Gastroesophageal sphincter (tissue), 4 donors: Measurements from ENCODE around the gene VDR. TPM values are rescaled to one million over a fixed set of nuclear protein-coding genes. Genes with fewer than 3 reads are reported as not detected.

ENCODE experiments used
- ATAC-seq: fragments of 150-250 bp; one replicate; pipeline ENCODE4 v1.9.1; 2016; ENCODE audit warnings: mild to moderate bottlenecking, moderate library complexity
- H3K27ac ChIP-seq, 4 donors: fragments of 200-600 bp; sonication (generic) in 3 of 4; 1 replicate in 3 of 4; 2 replicates in 1 of 4; pipeline ENCODE4 v1.5.1; 2016 to 2019
- H3K27me3 ChIP-seq: fragments of 200-600 bp; sonication (generic); one replicate; pipeline ENCODE4 v1.5.1; 2019
- H3K36me3 ChIP-seq, 2 donors: fragments of 200-600 bp; sonication (generic); one replicate each; pipeline ENCODE4 v1.5.1; 2019; ENCODE audit warnings: control low read depth in 1 of 2
- H3K4me1 ChIP-seq, 3 donors: fragments of 200-600 bp; sonication (generic); 1 replicate in 2 of 3; 2 replicates in 1 of 3; pipeline ENCODE4 v1.5.1; 2016 to 2019; ENCODE audit warnings: control low read depth in 2 of 3
- H3K4me3 ChIP-seq, 2 donors: fragments of 200-600 bp; sonication (generic); one replicate each; pipeline ENCODE4 v1.5.1; 2019; ENCODE audit warnings: mild to moderate bottlenecking in 1 of 2, moderate library complexity in 1 of 2
- H3K9me3 ChIP-seq, 3 donors: fragments of 200-600 bp; sonication (generic); one replicate each; pipeline ENCODE4 v1.5.1; 2017 to 2019; ENCODE audit warnings: control low read depth in 2 of 3
- EP300 ChIP-seq: sonication (generic); formaldehyde crosslinking; IDR thresholded peaks from one replicate; pipeline ENCODE4 v1.6.1; 2017; ENCODE audit warnings: antibody characterized with exemption, mild to moderate bottlenecking
- POLR2A ChIP-seq, 2 donors: fragments of 450-650 bp; IDR thresholded peaks; one replicate each; pipeline ENCODE4 v1.6.1; 2017; ENCODE audit warnings: antibody characterized with exemption in 2 of 2, mild to moderate bottlenecking in 2 of 2, moderate library complexity in 1 of 2
- POLR2AphosphoS5 ChIP-seq: sonication (generic); formaldehyde crosslinking; IDR thresholded peaks from one replicate; pipeline ENCODE4 v1.6.1; 2017; ENCODE audit warnings: antibody characterized with exemption
- WGBS, 2 donors: methylation state at CpG; one replicate each; pipeline ENCODE4 v1.1.5; 2018; ENCODE audit warnings: low coverage in 1 of 2; 5-methylcytosine and 5-hydroxymethylcytosine counted together
- total RNA-seq, 4 donors: library from RNA; depleted of rRNA; stranded (reverse); fragments of >200 nt; gene quantifications; one replicate each; pipeline ENCODE4 v1.1.0, GENCODE V29; 2016
- TF ChIP-seq, protein P1 (sequence below), 4 experiments: fragments of 200-600 bp in 2 of 4; fragments of 450-650 bp in 2 of 4; sonication (generic) in 1 of 4; IDR thresholded peaks; one replicate each; pipeline ENCODE4 v1.5.1; 2017 to 2019; ENCODE audit warnings: antibody characterized with exemption in 4 of 4, mild to moderate bottlenecking in 2 of 4, moderate library complexity in 2 of 4

Gene VDR
- total RNA-seq, 4 donors from 2014 or later: 1.2 to 5.5 (median 1.6) TPM

DNA sequence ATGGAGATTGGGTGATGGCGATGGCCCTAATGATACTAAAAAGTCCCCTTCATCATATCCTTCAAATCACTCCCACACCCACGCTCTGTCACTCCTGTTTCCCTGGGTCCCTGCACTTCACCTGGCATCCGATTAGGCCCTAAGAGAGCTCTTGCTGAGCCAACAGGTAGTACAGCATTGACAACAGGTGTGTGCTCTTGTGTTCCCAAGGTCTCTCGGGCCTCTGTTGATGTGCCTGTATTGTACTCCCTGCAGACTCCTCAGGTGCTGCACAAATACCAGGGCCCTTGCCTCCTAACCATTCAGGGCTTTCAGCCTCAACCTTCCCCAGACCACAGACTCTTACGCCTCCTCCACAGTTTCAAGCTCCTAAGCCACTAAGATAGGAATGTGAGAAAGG lies 25.8 kb upstream of the VDR start:
- WGBS, 2 donors: 78 to 90% methylated on average over 3 to 4 of the region's 5 CpGs
- H3K27ac ChIP-seq: no peak overlapping the region
- no peaks in the 10 kb centered on the region for H3K4me1 ChIP-seq
- H3K9me3 ChIP-seq: no peaks in the 10 kb centered on the region
- no peaks in the 10 kb centered on the region for H3K36me3 ChIP-seq
- no peak for ATAC-seq
- no peak overlapping the region for H3K4me3 ChIP-seq
- TF ChIP-seq EP300: no peak
- no peak for TF ChIP-seq POLR2A (IDR thresholded peaks at IDR 0.05)
- TF ChIP-seq, protein P1, sequence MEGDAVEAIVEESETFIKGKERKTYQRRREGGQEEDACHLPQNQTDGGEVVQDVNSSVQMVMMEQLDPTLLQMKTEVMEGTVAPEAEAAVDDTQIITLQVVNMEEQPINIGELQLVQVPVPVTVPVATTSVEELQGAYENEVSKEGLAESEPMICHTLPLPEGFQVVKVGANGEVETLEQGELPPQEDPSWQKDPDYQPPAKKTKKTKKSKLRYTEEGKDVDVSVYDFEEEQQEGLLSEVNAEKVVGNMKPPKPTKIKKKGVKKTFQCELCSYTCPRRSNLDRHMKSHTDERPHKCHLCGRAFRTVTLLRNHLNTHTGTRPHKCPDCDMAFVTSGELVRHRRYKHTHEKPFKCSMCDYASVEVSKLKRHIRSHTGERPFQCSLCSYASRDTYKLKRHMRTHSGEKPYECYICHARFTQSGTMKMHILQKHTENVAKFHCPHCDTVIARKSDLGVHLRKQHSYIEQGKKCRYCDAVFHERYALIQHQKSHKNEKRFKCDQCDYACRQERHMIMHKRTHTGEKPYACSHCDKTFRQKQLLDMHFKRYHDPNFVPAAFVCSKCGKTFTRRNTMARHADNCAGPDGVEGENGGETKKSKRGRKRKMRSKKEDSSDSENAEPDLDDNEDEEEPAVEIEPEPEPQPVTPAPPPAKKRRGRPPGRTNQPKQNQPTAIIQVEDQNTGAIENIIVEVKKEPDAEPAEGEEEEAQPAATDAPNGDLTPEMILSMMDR (IDR thresholded peaks at IDR 0.05): no peak
- TF ChIP-seq POLR2AphosphoS5: no peak
- peaks cover 7% of the 10 kb centered on the region for H3K27me3 ChIP-seq

DNA sequence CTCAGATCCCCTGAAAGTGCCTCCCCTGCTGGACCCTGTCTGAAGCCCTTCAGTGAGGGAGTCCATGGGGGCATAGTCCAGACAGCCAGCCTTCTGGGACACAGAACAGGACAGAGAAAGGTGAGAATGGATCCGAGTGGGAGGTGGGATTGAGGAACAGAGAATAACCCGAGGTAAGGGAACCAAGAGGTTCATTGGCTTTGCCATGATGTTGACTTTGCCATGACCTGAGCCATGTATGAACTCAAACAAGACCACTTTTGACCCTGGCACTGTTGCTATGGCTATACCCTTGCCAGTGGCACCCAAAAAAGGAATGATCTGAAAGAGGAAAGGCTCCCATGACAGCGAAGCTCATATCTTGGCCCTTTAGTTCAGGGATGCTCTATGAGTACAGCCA lies 22.6 kb upstream of the VDR start:
- Histone ChIP-seq H3K4me1 (no peaks in the 10 kb centered on the region), H3K27me3 (peaks cover 7% of the 10 kb centered on the region), H3K36me3 (no peaks in the 10 kb centered on the region), H3K4me3 (no peak overlapping the region), H3K9me3 (no peaks in the 10 kb centered on the region), H3K27ac (no peak overlapping the region)
- no peak for TF ChIP-seq EP300
- TF ChIP-seq POLR2AphosphoS5: no peak
- TF ChIP-seq, protein P1 (IDR thresholded peaks at IDR 0.05): no peak
- no peak for TF ChIP-seq POLR2A (IDR thresholded peaks at IDR 0.05)
- ATAC-seq: no peak
- whole genome bisulfite sequencing, 2 donors: 87 to 100% methylated on average over 1 to 3 of the region's 3 CpGs

- WGBS, 2 donors: 23 to 56% methylated on average over 1 of the region's 1 CpG
- no peaks in the 10 kb centered on the region for H3K36me3 ChIP-seq
- ATAC-seq: no peak
- H3K27ac ChIP-seq: no peak overlapping the region
- no peak overlapping the region for H3K4me3 ChIP-seq
- no peak for TF ChIP-seq POLR2AphosphoS5
- TF ChIP-seq POLR2A (IDR thresholded peaks at IDR 0.05): no peak
- TF ChIP-seq, protein P1 (IDR thresholded peaks at IDR 0.05): no peak
- no peak for TF ChIP-seq EP300
- no peaks in the 10 kb centered on the region for H3K9me3 ChIP-seq
- peaks cover under 1% of the 10 kb centered on the region for H3K27me3 ChIP-seq
- H3K4me1 ChIP-seq: no peaks in the 10 kb centered on the region
Observed at GRCh38 chr12:47921907-47922306, 17.1 kb upstream of the VDR start.

DNA sequence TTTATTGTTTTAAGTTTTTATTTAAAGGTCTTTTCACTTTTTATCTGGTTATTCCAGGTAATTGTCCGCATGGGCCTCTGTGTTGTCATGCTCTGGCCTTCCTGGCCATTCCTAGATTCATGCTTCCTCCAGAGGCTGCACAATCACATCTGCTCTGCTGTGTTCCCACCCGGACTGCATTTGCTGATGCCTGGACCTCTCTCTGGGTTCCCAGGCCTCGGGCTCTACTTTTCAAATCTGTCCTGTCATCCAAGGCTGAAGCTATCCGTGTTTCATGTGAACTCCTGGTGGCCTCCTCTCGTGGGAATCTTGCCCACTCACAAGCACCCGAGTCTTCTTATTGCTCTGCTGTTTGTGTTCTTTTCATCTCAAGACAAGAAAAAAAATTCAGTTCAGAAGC lies 16.1 kb upstream of the VDR start:
- no peaks in the 10 kb centered on the region for H3K9me3 ChIP-seq
- H3K4me1 ChIP-seq: no peaks in the 10 kb centered on the region
- no peaks in the 10 kb centered on the region for H3K36me3 ChIP-seq
- no peak overlapping the region for H3K4me3 ChIP-seq
- 47 to 67% methylated on average over 3 to 6 of the region's 6 CpGs for WGBS, 2 donors
- no peak overlapping the region for H3K27ac ChIP-seq
- H3K27me3 ChIP-seq: no peaks in the 10 kb centered on the region
- TF ChIP-seq EP300: no peak
- TF ChIP-seq, protein P1 (IDR thresholded peaks at IDR 0.05): no peak
- TF ChIP-seq POLR2AphosphoS5: no peak
- TF ChIP-seq POLR2A (IDR thresholded peaks at IDR 0.05): no peak
- no peak for ATAC-seq

DNA sequence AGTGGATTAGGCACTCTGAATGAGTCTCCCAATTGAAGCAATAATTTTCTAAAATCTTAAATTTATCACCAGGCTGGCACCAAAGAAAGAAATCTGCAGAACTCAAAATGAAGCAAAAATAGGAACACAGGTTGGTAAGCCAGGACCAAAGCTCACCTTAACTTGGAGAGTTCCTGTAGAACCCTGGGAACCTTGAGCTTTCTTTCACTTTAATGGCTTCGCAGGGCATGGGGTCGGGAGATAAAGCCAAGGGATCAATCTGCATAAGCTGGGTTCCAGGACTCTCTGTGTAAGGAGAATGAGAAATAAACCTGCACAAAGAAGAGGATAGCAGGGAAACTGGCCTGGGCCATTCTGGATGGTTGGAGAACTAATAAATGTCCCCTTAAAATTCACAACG lies 8.3 kb upstream of the VDR start:
- TF ChIP-seq, protein P1 (IDR thresholded peaks at IDR 0.05): no peak
- TF ChIP-seq EP300 (no peak), POLR2AphosphoS5 (no peak), POLR2A (IDR thresholded peaks at IDR 0.05) (no peak)
- WGBS, 2 donors: 56 to 80% methylated on average over 1 to 3 of the region's 3 CpGs
- Histone ChIP-seq H3K9me3 (no peaks in the 10 kb centered on the region), H3K36me3 (no peaks in the 10 kb centered on the region), H3K4me1 (no peaks in the 10 kb centered on the region), H3K4me3 (no peak overlapping the region), H3K27me3 (peaks cover 9% of the 10 kb centered on the region), H3K27ac (no peak overlapping the region)
- ATAC-seq: no peak
